Loucy (cell line): ENCODE measurements around the gene CHIA.

Experiments used
- H2AFZ ChIP-seq: fragments of 200-600 bp; sonication (generic); 2 replicates; pipeline ENCODE4 v1.6.0; 2016; ENCODE audit warnings: antibody characterized with exemption, mild to moderate bottlenecking, low read length, moderate library complexity
- H3F3A ChIP-seq: fragments of 200-600 bp; 2 replicates; pipeline ENCODE4 v1.6.0; 2016; ENCODE audit warnings: antibody characterized with exemption, low read depth, mild to moderate bottlenecking
- H3K27me3 ChIP-seq: fragments of 200-600 bp; sonication (generic); 2 replicates; pipeline ENCODE4 v1.6.1; 2014; ENCODE audit warnings: low read length, mild to moderate bottlenecking; ENCODE audit not compliant: insufficient read depth, poor library complexity, severe bottlenecking
- H3K36me3 ChIP-seq: fragments of 200-600 bp; sonication (generic); 2 replicates; pipeline ENCODE4 v1.6.1; 2016; ENCODE audit warnings: low read length; ENCODE audit not compliant: insufficient read depth
- H3K4me1 ChIP-seq: fragments of 200-600 bp; sonication (generic); 2 replicates; pipeline ENCODE4 v1.5.1; 2014; ENCODE audit warnings: low read length, mild to moderate bottlenecking; ENCODE audit not compliant: insufficient read depth, poor library complexity, severe bottlenecking
- H3K4me2 ChIP-seq: fragments of 200-600 bp; sonication (generic); 2 replicates; pipeline ENCODE4 v1.6.0; 2014; ENCODE audit warnings: antibody characterized with exemption, low read length, low read depth, mild to moderate bottlenecking; ENCODE audit not compliant: poor library complexity, severe bottlenecking
- H3K4me3 ChIP-seq: fragments of 200-600 bp; sonication (generic); 2 replicates; pipeline ENCODE4 v1.5.1; 2014; ENCODE audit warnings: low read length, mild to moderate bottlenecking, mixed read lengths; ENCODE audit not compliant: poor library complexity, severe bottlenecking
- H3K79me2 ChIP-seq: fragments of 200-600 bp; sonication (generic); 2 replicates; pipeline ENCODE4 v1.6.1; 2014; ENCODE audit warnings: low read length; ENCODE audit not compliant: insufficient read depth
- H3K9ac ChIP-seq: fragments of 200-600 bp; sonication (generic); 2 replicates; pipeline ENCODE4 v1.6.0; 2014; ENCODE audit warnings: mild to moderate bottlenecking, low read depth, low read length, moderate library complexity; ENCODE audit not compliant: poor library complexity, severe bottlenecking
- H3K9me2 ChIP-seq: fragments of 200-600 bp; sonication (generic); replicated peaks from 2 replicates; pipeline ENCODE4 v1.6.1; 2016; ENCODE audit warnings: low read depth, low read length, mixed read lengths
- H3K9me3 ChIP-seq: fragments of 200-600 bp; sonication (generic); 2 replicates; pipeline ENCODE4 v1.6.1; 2014; ENCODE audit warnings: mild to moderate bottlenecking, antibody characterized with exemption, low read length, low read depth; ENCODE audit not compliant: insufficient read depth
- H4K20me1 ChIP-seq: fragments of 200-600 bp; sonication (generic); 2 replicates; pipeline ENCODE4 v1.6.0; 2014; ENCODE audit warnings: antibody characterized with exemption, low read length, mild to moderate bottlenecking; ENCODE audit not compliant: insufficient read depth, poor library complexity, severe bottlenecking
- EZH2phosphoT487 ChIP-seq: fragments of 200-600 bp; IDR thresholded peaks from 2 replicates; pipeline ENCODE4 v1.6.1; 2018; ENCODE audit warnings: antibody characterized with exemption, mild to moderate bottlenecking, moderate library complexity, borderline replicate concordance
- TF ChIP-seq, protein P1 (sequence below): fragments of 200-600 bp; sonication (generic); conservative IDR thresholded peaks from 2 replicates; pipeline ENCODE4 v1.5.1; 2014; ENCODE audit warnings: mild to moderate bottlenecking, antibody characterized with exemption, low read length

Gene CHIA

GRCh38 chr1:111286912-111287311 lies 3.7 kb upstream of the CHIA start:
- no peak overlapping the region for H2AFZ ChIP-seq
- no peak overlapping the region for H3K9ac ChIP-seq
- H3K4me3 ChIP-seq = no peak overlapping the region
- H3K79me2 ChIP-seq = no peaks in the 10 kb centered on the region
- H3K4me2 ChIP-seq = no peak overlapping the region
- no peaks in the 10 kb centered on the region for H3K36me3 ChIP-seq
- H3F3A ChIP-seq = no peaks in the 10 kb centered on the region
- no peaks in the 10 kb centered on the region for H4K20me1 ChIP-seq
- no peaks in the 10 kb centered on the region for H3K9me2 ChIP-seq
- H3K27me3 ChIP-seq = no peaks in the 10 kb centered on the region
- no peaks in the 10 kb centered on the region for H3K9me3 ChIP-seq
- TF ChIP-seq EZH2phosphoT487 = no peak
- TF ChIP-seq, protein P1, sequence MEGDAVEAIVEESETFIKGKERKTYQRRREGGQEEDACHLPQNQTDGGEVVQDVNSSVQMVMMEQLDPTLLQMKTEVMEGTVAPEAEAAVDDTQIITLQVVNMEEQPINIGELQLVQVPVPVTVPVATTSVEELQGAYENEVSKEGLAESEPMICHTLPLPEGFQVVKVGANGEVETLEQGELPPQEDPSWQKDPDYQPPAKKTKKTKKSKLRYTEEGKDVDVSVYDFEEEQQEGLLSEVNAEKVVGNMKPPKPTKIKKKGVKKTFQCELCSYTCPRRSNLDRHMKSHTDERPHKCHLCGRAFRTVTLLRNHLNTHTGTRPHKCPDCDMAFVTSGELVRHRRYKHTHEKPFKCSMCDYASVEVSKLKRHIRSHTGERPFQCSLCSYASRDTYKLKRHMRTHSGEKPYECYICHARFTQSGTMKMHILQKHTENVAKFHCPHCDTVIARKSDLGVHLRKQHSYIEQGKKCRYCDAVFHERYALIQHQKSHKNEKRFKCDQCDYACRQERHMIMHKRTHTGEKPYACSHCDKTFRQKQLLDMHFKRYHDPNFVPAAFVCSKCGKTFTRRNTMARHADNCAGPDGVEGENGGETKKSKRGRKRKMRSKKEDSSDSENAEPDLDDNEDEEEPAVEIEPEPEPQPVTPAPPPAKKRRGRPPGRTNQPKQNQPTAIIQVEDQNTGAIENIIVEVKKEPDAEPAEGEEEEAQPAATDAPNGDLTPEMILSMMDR = no peak
- no peaks in the 10 kb centered on the region for H3K4me1 ChIP-seq

DNA sequence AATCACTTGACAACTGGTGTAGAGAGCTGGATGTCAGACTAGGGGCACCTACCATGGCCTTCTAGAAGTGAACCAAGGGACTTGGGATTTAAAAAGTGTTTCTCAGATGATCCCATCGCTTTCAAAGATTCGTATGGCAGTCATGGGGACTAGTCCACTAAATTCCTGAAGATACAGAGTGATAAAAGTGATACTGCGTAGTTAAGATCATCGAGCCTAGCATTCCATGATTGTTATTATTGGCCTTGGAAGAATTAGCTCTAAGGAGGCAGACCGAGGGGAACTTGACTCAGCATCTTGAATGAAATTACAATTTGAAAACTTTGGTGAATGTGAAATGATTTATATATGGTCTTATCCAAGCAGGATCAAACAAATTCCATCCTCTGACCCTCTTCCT lies 1.3 kb upstream of the CHIA start:
- no peaks in the 10 kb centered on the region for H3K27me3 ChIP-seq
- H4K20me1 ChIP-seq = no peaks in the 10 kb centered on the region
- TF ChIP-seq EZH2phosphoT487 = no peak
- TF ChIP-seq, protein P1 = no peak
- no peaks in the 10 kb centered on the region for H3K9me3 ChIP-seq
- H3K4me1 ChIP-seq = peaks cover 2% of the 10 kb centered on the region
- no peaks in the 10 kb centered on the region for H3F3A ChIP-seq
- H3K4me2 ChIP-seq = no peak overlapping the region
- H3K9ac ChIP-seq = no peak overlapping the region
- H2AFZ ChIP-seq = no peak overlapping the region
- H3K4me3 ChIP-seq = no peak overlapping the region
- no peaks in the 10 kb centered on the region for H3K79me2 ChIP-seq
- no peaks in the 10 kb centered on the region for H3K9me2 ChIP-seq
- H3K36me3 ChIP-seq = no peaks in the 10 kb centered on the region

GRCh38 chr1:111290104-111290503 lies 547 bp upstream of the CHIA start:
- no peaks in the 10 kb centered on the region for H3K9me3 ChIP-seq
- no peaks in the 10 kb centered on the region for H4K20me1 ChIP-seq
- H3K4me1 ChIP-seq = peaks cover 9% of the 10 kb centered on the region
- no peak overlapping the region for H3K4me2 ChIP-seq
- no peak overlapping the region for H3K4me3 ChIP-seq
- no peaks in the 10 kb centered on the region for H3K36me3 ChIP-seq
- H3K27me3 ChIP-seq = no peaks in the 10 kb centered on the region
- no peaks in the 10 kb centered on the region for H3F3A ChIP-seq
- H3K9ac ChIP-seq = no peak overlapping the region
- no peaks in the 10 kb centered on the region for H3K9me2 ChIP-seq
- TF ChIP-seq EZH2phosphoT487 = no peak
- TF ChIP-seq, protein P1 = no peak
- no peak overlapping the region for H2AFZ ChIP-seq
- no peaks in the 10 kb centered on the region for H3K79me2 ChIP-seq
